GM10266 (cell line): ENCODE measurements around the gene RAB12.

Experiments used
- DNase-seq: peaks from one replicate; pipeline ENCODE4 v3.0.0; 2012; ENCODE audit errors: extremely low spot score
- CTCF ChIP-seq: IDR thresholded peaks from 2 replicates; pipeline ENCODE4 v1.5.1; 2012; ENCODE audit warnings: mild to moderate bottlenecking, low read depth; ENCODE audit not compliant: control insufficient read depth, insufficient read depth; ENCODE audit errors: missing control alignments

Gene RAB12

GRCh38 chr18:8660316-8660715 is 51.1 kb downstream of the RAB12 start:
- no peak for TF ChIP-seq CTCF

GRCh38 chr18:8661754-8662559 is 52.7 kb downstream of the RAB12 start:
- TF ChIP-seq CTCF: no peak
- DNase-seq: no peak

More at GRCh38 chr18:8660316-8660715, 51.1 kb downstream of the RAB12 start:
- no peak for DNase-seq

- DNase-seq: no peak
- no peak for TF ChIP-seq CTCF
These were observed 53.5 kb downstream of the RAB12 start for GRCh38 chr18:8662560-8663255.

- DNase-seq: no peak
- TF ChIP-seq CTCF: no peak
These were observed 58.6 kb downstream of the RAB12 start for GRCh38 chr18:8667846-8668245.

GRCh38 chr18:8668381-8668780 is 59.1 kb downstream of the RAB12 start:
- no peak for TF ChIP-seq CTCF
- no peak for DNase-seq

- TF ChIP-seq CTCF: no peak
- no peak for DNase-seq
These were observed 60.3 kb downstream of the RAB12 start for GRCh38 chr18:8669571-8669970.
